HepG2 (cell line): ENCODE measurements around the gene CCNA2. TPM values are rescaled to one million over a fixed set of nuclear protein-coding genes. Genes with fewer than 3 reads are reported as not detected.

Experiments used
- ATAC-seq: fragments of 200-7000 bp; cut with Tn5 transposase; 3 replicates; pipeline ENCODE4 v1.9.1; 2020; ENCODE audit warnings: mild to moderate bottlenecking, moderate library complexity
- BruUV-seq: library from RNA; stranded (reverse); fragments of 400-500 nt; replicated peaks from 2 replicates; lab custom pipeline; 2021; lab: Mats Ljungman, UMichigan
- CTCF ChIA-PET: fragments of 300-600 bp; formaldehyde crosslinking; extraction: SDS; loops from one replicate; lab custom pipeline; 2021; ENCODE audit warnings: low total read pairs, inconsistent platforms, low intra/inter-chr PET ratio; lab: Yijun Ruan, JAX
- POLR2A ChIA-PET: fragments of 350-600 bp; sonication (Branson Sonifier 250); formaldehyde crosslinking; loops from one replicate; lab custom pipeline; 2020; ENCODE audit warnings: antibody characterized with exemption, inconsistent platforms; lab: Yijun Ruan, JAX
- DNase-seq: peaks from one replicate; pipeline ENCODE4 v3.0.0-alpha.2; 2015; ENCODE audit warnings: low spot score
- FAIRE-seq: peaks from 3 replicates; lab custom pipeline; 2011; peaks lifted over from hg19 to GRCh38; lab: Jason Lieb, UNC
- H2AFZ ChIP-seq: one replicate; pipeline ENCODE4 v1.6.1; 2011; ENCODE audit warnings: low read length, inconsistent platforms
- H3K27ac ChIP-seq: fragments of 300-600 bp; 3 replicates; pipeline ENCODE4 v1.8.0; 2011; ENCODE audit warnings: mixed run types, mild to moderate bottlenecking, mixed read lengths, low read length, inconsistent platforms; ENCODE audit not compliant: insufficient read depth; ENCODE audit errors: extremely low read length
- H3K27me3 ChIP-seq, 2 experiments: fragments of 200-600 bp in 1 of 2; 2 replicates in 1 of 2; 3 replicates in 1 of 2; pipeline versions ENCODE4 v1.6.0 to v1.8.0; 2011; ENCODE audit warnings: low read length in 2 of 2, mild to moderate bottlenecking in 2 of 2, moderate library complexity in 2 of 2, inconsistent platforms in 1 of 2; ENCODE audit not compliant: insufficient read depth in 2 of 2, control insufficient read depth in 1 of 2
- H3K36me3 ChIP-seq, 2 experiments: fragments of 200-600 bp in 1 of 2; replicated peaks in 1 of 2; 2 replicates in 1 of 2; 3 replicates in 1 of 2; pipeline versions ENCODE4 v1.5.1 to v1.8.0; 2011; ENCODE audit warnings: low read length in 2 of 2, inconsistent platforms in 1 of 2; ENCODE audit not compliant: insufficient read depth in 2 of 2, control insufficient read depth in 1 of 2
- H3K4me1 ChIP-seq: 2 replicates; pipeline ENCODE4 v1.5.1; 2012; ENCODE audit warnings: low read length, inconsistent platforms; ENCODE audit not compliant: insufficient read depth
- H3K4me2 ChIP-seq: 2 replicates; pipeline ENCODE4 v1.6.0; 2011; ENCODE audit warnings: low read depth, low read length, inconsistent platforms
- H3K4me3 ChIP-seq, 3 experiments: fragments of 200-600 bp in 1 of 3; sonication (generic), shearing (Covaris generic) in 1 of 3; replicated peaks in 1 of 3; 2 replicates each; pipeline ENCODE4 v1.5.1; 2011 to 2016; ENCODE audit warnings: low read length in 3 of 3, inconsistent platforms in 2 of 3, low read depth in 2 of 3, mild to moderate bottlenecking in 2 of 3, control low read depth in 1 of 3, mixed read lengths in 1 of 3; ENCODE audit not compliant: insufficient read depth in 1 of 3
- H3K79me2 ChIP-seq: one replicate; pipeline ENCODE4 v1.6.1; 2011; ENCODE audit warnings: low read length, inconsistent platforms; ENCODE audit not compliant: insufficient read depth
- H3K9ac ChIP-seq: 2 replicates; pipeline ENCODE4 v1.6.0; 2011; ENCODE audit warnings: mild to moderate bottlenecking, low read depth, low read length, inconsistent platforms; ENCODE audit not compliant: insufficient read depth
- H3K9me3 ChIP-seq: 2 replicates; pipeline ENCODE4 v1.5.1; 2012; ENCODE audit warnings: mild to moderate bottlenecking, low read length
- H4K20me1 ChIP-seq: 2 replicates; pipeline ENCODE4 v1.6.0; 2011; ENCODE audit warnings: inconsistent platforms, mild to moderate bottlenecking, low read length, moderate library complexity; ENCODE audit not compliant: insufficient read depth
- CREB1 ChIP-seq, 2 experiments: fragments of 450-650 bp in 1 of 2; IDR thresholded peaks; 2 replicates each; pipeline ENCODE4 v1.6.1; 2016 to 2017; ENCODE audit warnings: control low read depth in 1 of 2, mild to moderate bottlenecking in 1 of 2, missing compliant biosample characterization in 1 of 2, missing genetic modification characterization in 1 of 2
- ELF3 ChIP-seq: IDR thresholded peaks from 2 replicates; pipeline ENCODE4 v1.6.1; 2016; ENCODE audit warnings: missing genetic modification reagents, missing compliant biosample characterization
- HIVEP1 ChIP-seq: sonication (generic); formaldehyde crosslinking; IDR thresholded peaks from 2 replicates; pipeline ENCODE4 v1.4.0; 2020; ENCODE audit warnings: mild to moderate bottlenecking, missing genetic modification reagents
- MATR3 ChIP-seq: sonication (generic); formaldehyde crosslinking; IDR thresholded peaks from 2 replicates; pipeline ENCODE4 v1.4.0; 2020; ENCODE audit warnings: missing genetic modification reagents
- RAD21 ChIP-seq: fragments of 450-650 bp; formaldehyde crosslinking; IDR thresholded peaks from 2 replicates; pipeline ENCODE4 v1.5.0; 2020; ENCODE audit warnings: mild to moderate bottlenecking
- REPIN1 ChIP-seq: sonication (generic); formaldehyde crosslinking; IDR thresholded peaks from 2 replicates; pipeline ENCODE4 v1.8.0; 2022; ENCODE audit warnings: missing genetic modification reagents, low read depth, mild to moderate bottlenecking, borderline replicate concordance
- SATB2 ChIP-seq: sonication (generic); formaldehyde crosslinking; IDR thresholded peaks from 2 replicates; pipeline ENCODE4 v1.5.0; 2020; ENCODE audit warnings: missing genetic modification reagents
- SIN3A ChIP-seq: IDR thresholded peaks from 2 replicates; pipeline ENCODE4 v1.6.1; 2011; ENCODE audit warnings: low read depth, mild to moderate bottlenecking, control low read depth, low read length, borderline replicate concordance
- TBX3 ChIP-seq: fragments of 450-650 bp; IDR thresholded peaks from 2 replicates; pipeline ENCODE4 v1.6.1; 2017; ENCODE audit warnings: antibody characterized with exemption, mild to moderate bottlenecking, inconsistent platforms, borderline replicate concordance
- TGIF2 ChIP-seq: IDR thresholded peaks from 2 replicates; pipeline ENCODE4 v1.6.1; 2016; ENCODE audit warnings: control low read depth, missing compliant biosample characterization
- ZNF292 ChIP-seq: sonication (generic); formaldehyde crosslinking; IDR thresholded peaks from 2 replicates; pipeline ENCODE4 v1.8.1; 2022; ENCODE audit warnings: mild to moderate bottlenecking, low read depth, missing genetic modification reagents, borderline replicate concordance
- ZNF33A ChIP-seq: sonication (generic); formaldehyde crosslinking; IDR thresholded peaks from 2 replicates; pipeline ENCODE4 v1.5.1; 2020; ENCODE audit warnings: missing genetic modification reagents, mild to moderate bottlenecking, moderate library complexity, borderline replicate concordance
- ZNF441 ChIP-seq: sonication (generic); formaldehyde crosslinking; IDR thresholded peaks from 2 replicates; pipeline ENCODE4 v1.7.0; 2021; ENCODE audit warnings: missing genetic modification reagents, borderline replicate concordance
- WGBS: methylation state at CpG from one replicate; pipeline ENCODE4 v1.1.6; 2017; ENCODE audit warnings: low lambda C conversion rate; 5-methylcytosine and 5-hydroxymethylcytosine counted together
- in situ Hi-C: cut with HindIII; loops from 2 replicates; pipeline ENCODE4 v1.10.0; 2017; ENCODE audit warnings: low pct_unique_long_range_greater_than_20kb; ENCODE audit not compliant: extremely low pct_ligation_motif_present
- intact Hi-C: fragments of 100-400 bp; cut with micrococcal nuclease; formaldehyde crosslinking; loops from one replicate; pipeline ENCODE4 v1.10.0; 2022; ENCODE audit not compliant: unreplicated experiment
- polyA plus RNA-seq, 8 experiments: library from polyadenylated mRNA; depleted of rRNA in 3 of 8; stranded (reverse) in 7 of 8; unstranded in 1 of 8; fragments of >200 nt; fragmentation: Illumina TruSeq in 4 of 8; extraction: Trizol in 4 of 8; gene quantifications; 2 replicates each; pipeline versions ENCODE4 v1.2.1 to v1.2.3, GENCODE V29; 2011 to 2016; ENCODE audit warnings: low read depth in 4 of 8, missing spikeins in 1 of 8, mixed read lengths in 1 of 8; ENCODE audit not compliant: insufficient read depth in 1 of 8
- total RNA-seq, 5 experiments: library from RNA; depleted of rRNA; stranded (reverse); fragments of >200 nt; fragmentation: Illumina TruSeq; extraction: Trizol; gene quantifications; 2 replicates each; pipeline ENCODE4 v1.2.3, GENCODE V29; 2016; ENCODE audit warnings: low read depth in 1 of 5
- TF ChIP-seq, protein P1 (sequence below): sonication (generic); formaldehyde crosslinking; IDR thresholded peaks from 2 replicates; pipeline ENCODE4 v1.8.1; 2023; ENCODE audit warnings: mild to moderate bottlenecking, missing genetic modification reagents
- TF ChIP-seq, protein P2 (sequence below): sonication (generic); formaldehyde crosslinking; IDR thresholded peaks from 2 replicates; pipeline ENCODE4 v1.4.0; 2020; ENCODE audit warnings: missing genetic modification reagents, mild to moderate bottlenecking, borderline replicate concordance

Gene CCNA2
- total and polyA plus RNA-seq, 2 of the 13 experiments (the other 11 are each of a cell fraction or from before 2014, with no cell fraction given): 31.3 to 105 TPM

DNA sequence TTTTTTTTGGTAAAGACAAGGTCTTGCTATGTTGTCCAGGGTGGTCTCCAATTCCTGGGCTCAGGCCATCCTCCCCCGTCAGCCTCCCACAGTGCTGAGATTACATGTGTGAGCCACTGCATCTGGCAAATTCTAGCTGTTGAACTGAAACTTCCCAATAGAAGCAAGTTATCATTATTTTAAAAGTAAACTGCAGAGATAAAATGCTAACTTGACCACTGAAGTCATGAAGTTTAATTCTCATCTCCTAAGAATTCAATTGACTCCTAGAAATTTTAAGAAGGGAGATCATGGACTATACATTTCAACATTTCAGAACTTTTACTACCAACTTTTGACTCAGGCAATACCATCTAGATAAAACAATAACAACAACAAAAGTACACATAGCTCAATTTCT lies 34.2 kb downstream of the CCNA2 start (continued):
- TF ChIP-seq TGIF2 (CRISPR knock-in tag) (no peak), ZNF292 (CRISPR knock-in tag) (no peak)

DNA sequence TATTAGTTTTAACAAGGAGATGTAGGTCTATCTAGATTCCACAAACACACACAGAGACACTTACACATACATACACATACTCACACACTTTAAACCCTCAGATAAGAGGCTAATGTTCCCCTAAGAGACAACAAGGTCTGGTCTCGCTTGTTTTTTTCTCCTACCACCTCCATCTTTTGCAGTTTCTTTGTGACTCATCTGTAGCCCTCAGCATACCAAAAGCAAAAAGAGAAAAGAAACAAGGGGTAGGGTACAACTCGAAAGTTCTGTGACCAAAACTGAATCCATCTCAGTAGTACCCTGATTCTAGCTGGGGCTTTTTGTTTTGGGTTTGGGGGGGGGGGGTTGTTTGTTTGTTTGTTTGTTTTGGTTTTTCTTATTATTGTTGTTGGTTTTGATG lies 34.8 kb downstream of the CCNA2 start:
- no peak for FAIRE-seq

More for the DNA sequence above, 34.8 kb downstream of the CCNA2 start:
- POLR2A ChIA-PET: no interaction called here
- ATAC-seq: no peak
- intact Hi-C loops: no loop called here
- in situ Hi-C loops: no loop called here
- H3K4me1 ChIP-seq: peaks cover 10% of the 10 kb centered on the region
- H4K20me1 ChIP-seq: no peaks in the 10 kb centered on the region
- no peaks in the 10 kb centered on the region for H3K79me2 ChIP-seq
- H3K9ac ChIP-seq: no peak overlapping the region
- TF ChIP-seq MATR3 (CRISPR knock-in tag): no peak
- TF ChIP-seq ZNF441 (CRISPR knock-in tag): no peak
- no peak for TF ChIP-seq HIVEP1
- no peak for TF ChIP-seq RAD21 (CRISPR knock-in tag)
- TF ChIP-seq, protein P1, sequence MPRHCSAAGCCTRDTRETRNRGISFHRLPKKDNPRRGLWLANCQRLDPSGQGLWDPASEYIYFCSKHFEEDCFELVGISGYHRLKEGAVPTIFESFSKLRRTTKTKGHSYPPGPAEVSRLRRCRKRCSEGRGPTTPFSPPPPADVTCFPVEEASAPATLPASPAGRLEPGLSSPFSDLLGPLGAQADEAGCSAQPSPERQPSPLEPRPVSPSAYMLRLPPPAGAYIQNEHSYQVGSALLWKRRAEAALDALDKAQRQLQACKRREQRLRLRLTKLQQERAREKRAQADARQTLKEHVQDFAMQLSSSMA (CRISPR knock-in tag): no peak
- TF ChIP-seq, protein P2, sequence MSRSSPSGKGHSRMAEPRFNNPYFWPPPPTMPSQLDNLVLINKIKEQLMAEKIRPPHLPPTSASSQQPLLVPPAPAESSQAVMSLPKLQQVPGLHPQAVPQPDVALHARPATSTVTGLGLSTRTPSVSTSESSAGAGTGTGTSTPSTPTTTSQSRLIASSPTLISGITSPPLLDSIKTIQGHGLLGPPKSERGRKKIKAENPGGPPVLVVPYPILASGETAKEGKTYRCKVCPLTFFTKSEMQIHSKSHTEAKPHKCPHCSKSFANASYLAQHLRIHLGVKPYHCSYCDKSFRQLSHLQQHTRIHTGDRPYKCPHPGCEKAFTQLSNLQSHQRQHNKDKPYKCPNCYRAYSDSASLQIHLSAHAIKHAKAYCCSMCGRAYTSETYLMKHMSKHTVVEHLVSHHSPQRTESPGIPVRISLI (CRISPR knock-in tag): no peak
- no peak for TF ChIP-seq ELF3 (CRISPR knock-in tag)
- no peak for TF ChIP-seq ZNF33A (CRISPR knock-in tag)
- no peak for TF ChIP-seq CREB1 (IDR thresholded peaks at IDR 0.05)
- TF ChIP-seq CREB1 (CRISPR knock-in tag; IDR thresholded peaks at IDR 0.05): no peak
- no peak for TF ChIP-seq REPIN1
- no peak for TF ChIP-seq SIN3A
- TF ChIP-seq SATB2 (CRISPR knock-in tag): no peak
- TF ChIP-seq TBX3: no peak
- no peaks in the 10 kb centered on the region for H3K27me3 ChIP-seq
- H3K36me3 ChIP-seq: no peaks in the 10 kb centered on the region
- no peak overlapping the region for H3K4me2 ChIP-seq
- 74% methylated on average over 2 of the region's 2 CpGs for WGBS
- no TSS peak for BruUV-seq
- CTCF ChIA-PET: no interaction called here
- H3K9me3 ChIP-seq: no peaks in the 10 kb centered on the region
- H3K4me3 ChIP-seq: no peak overlapping the region
- no peak overlapping the region for H3K27ac ChIP-seq
- no peak for DNase-seq
- H2AFZ ChIP-seq: no peak overlapping the region
